ENCODE data around the gene MAPK13. TPM values are rescaled to one million over a fixed set of nuclear protein-coding genes. Genes with fewer than 3 reads are reported as not detected.

Gene MAPK13
- total and polyA plus RNA-seq, 4 donors: 1.9 to 17.2 (median 3.0) TPM

DNA sequence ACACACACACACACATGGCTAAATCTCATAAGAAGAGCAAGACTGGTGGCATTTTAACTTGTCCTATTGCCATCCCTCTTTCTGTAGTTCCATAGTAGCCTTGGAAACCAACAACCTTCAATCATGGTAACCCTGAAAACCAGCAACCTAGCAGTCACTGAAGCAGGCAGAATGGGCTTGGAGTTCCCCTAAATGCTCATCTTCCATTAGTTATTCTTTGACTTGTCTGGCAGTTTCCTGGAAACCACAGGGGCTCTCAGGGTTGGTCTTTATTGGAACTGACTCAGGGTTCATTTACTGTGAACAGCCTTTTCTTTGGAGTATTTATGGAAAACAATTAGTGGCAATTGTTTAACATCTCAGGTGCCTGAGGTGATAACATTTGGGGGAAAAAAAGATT is 46.9 kb downstream of the MAPK13 start:
- no peaks in the 10 kb centered on the region for H3K4me1 ChIP-seq (ENCODE audit: control insufficient read depth in 4 of 4, insufficient read depth in 4 of 4, low read length in 3 of 4)
- H3K36me3 ChIP-seq (ENCODE audit: control insufficient read depth in 4 of 4, insufficient read depth in 3 of 4, low read depth in 1 of 4, low read length in 3 of 4): no peaks in the 10 kb centered on the region
- H3K27ac ChIP-seq (ENCODE audit: low read depth in 1 of 2, low read length in 2 of 2): no peak overlapping the region
- H3K4me3 ChIP-seq (ENCODE audit: low read depth in 1 of 3, low read length in 3 of 3): no peak overlapping the region
- no peak for TF ChIP-seq JUND (IDR thresholded peaks at IDR 0.05)
- no peak for TF ChIP-seq EGR1 (IDR thresholded peaks at IDR 0.05; ENCODE audit: low read depth in 2 of 2)
- no peak for TF ChIP-seq RAD21 (IDR thresholded peaks at IDR 0.05)
- TF ChIP-seq, protein P1, sequence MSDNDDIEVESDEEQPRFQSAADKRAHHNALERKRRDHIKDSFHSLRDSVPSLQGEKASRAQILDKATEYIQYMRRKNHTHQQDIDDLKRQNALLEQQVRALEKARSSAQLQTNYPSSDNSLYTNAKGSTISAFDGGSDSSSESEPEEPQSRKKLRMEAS (IDR thresholded peaks at IDR 0.05): no peak
- H3K9ac ChIP-seq (ENCODE audit: low read depth in 1 of 2, low read length in 2 of 2): no peak overlapping the region
- no peak for DNase-seq (ENCODE audit: low spot score)
- no peaks in the 10 kb centered on the region for H3K9me3 ChIP-seq (ENCODE audit: control insufficient read depth in 4 of 4, low read length in 3 of 4)
- no peaks in the 10 kb centered on the region for H3K27me3 ChIP-seq (ENCODE audit: control insufficient read depth in 4 of 4, insufficient read depth in 4 of 4, low read length in 3 of 4)

DNA sequence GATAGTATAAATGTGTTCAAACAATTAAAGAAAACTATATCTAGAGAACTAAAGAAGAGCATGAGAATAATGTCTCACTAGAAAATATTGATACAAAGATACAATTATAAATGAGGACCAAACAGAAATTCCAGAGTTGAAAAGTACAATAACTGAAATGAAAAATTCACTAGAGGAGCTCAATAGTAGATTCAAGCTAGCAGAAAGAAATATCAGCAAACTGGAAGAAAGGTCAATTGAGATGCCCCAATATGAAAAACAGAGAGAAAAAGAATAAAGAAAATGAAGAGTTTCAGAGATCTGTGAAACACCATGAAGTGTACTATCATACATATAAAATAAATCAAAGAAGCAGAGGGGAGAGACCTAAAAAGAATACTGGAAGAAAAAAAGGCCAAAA is 48.2 kb downstream of the MAPK13 start:
- Histone ChIP-seq H3K36me3 (ENCODE audit: control insufficient read depth in 4 of 4, insufficient read depth in 3 of 4, low read depth in 1 of 4, low read length in 3 of 4) (no peaks in the 10 kb centered on the region), H3K9me3 (ENCODE audit: control insufficient read depth in 4 of 4, low read length in 3 of 4) (no peaks in the 10 kb centered on the region), H3K27ac (ENCODE audit: low read depth in 1 of 2, low read length in 2 of 2) (no peak overlapping the region), H3K4me1 (ENCODE audit: control insufficient read depth in 4 of 4, insufficient read depth in 4 of 4, low read length in 3 of 4) (no peaks in the 10 kb centered on the region), H3K27me3 (ENCODE audit: control insufficient read depth in 4 of 4, insufficient read depth in 4 of 4, low read length in 3 of 4) (no peaks in the 10 kb centered on the region), H3K4me3 (ENCODE audit: low read depth in 1 of 3, low read length in 3 of 3) (no peak overlapping the region), H3K9ac (ENCODE audit: low read depth in 1 of 2, low read length in 2 of 2) (no peak overlapping the region)
- no peak for DNase-seq (ENCODE audit: low spot score)
- TF ChIP-seq, protein P2, sequence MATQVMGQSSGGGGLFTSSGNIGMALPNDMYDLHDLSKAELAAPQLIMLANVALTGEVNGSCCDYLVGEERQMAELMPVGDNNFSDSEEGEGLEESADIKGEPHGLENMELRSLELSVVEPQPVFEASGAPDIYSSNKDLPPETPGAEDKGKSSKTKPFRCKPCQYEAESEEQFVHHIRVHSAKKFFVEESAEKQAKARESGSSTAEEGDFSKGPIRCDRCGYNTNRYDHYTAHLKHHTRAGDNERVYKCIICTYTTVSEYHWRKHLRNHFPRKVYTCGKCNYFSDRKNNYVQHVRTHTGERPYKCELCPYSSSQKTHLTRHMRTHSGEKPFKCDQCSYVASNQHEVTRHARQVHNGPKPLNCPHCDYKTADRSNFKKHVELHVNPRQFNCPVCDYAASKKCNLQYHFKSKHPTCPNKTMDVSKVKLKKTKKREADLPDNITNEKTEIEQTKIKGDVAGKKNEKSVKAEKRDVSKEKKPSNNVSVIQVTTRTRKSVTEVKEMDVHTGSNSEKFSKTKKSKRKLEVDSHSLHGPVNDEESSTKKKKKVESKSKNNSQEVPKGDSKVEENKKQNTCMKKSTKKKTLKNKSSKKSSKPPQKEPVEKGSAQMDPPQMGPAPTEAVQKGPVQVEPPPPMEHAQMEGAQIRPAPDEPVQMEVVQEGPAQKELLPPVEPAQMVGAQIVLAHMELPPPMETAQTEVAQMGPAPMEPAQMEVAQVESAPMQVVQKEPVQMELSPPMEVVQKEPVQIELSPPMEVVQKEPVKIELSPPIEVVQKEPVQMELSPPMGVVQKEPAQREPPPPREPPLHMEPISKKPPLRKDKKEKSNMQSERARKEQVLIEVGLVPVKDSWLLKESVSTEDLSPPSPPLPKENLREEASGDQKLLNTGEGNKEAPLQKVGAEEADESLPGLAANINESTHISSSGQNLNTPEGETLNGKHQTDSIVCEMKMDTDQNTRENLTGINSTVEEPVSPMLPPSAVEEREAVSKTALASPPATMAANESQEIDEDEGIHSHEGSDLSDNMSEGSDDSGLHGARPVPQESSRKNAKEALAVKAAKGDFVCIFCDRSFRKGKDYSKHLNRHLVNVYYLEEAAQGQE (IDR thresholded peaks at IDR 0.05): no peak
- TF ChIP-seq FOXA1 (IDR thresholded peaks at IDR 0.05) (no peak), FOXA2 (IDR thresholded peaks at IDR 0.05) (no peak), TAF1 (conservative IDR thresholded peaks at IDR 0.05) (no peak), RAD21 (IDR thresholded peaks at IDR 0.05) (no peak), GABPA (IDR thresholded peaks at IDR 0.05 in 1 of 2, conservative IDR thresholded peaks at IDR 0.05 in 1 of 2) (no peak), JUND (IDR thresholded peaks at IDR 0.05) (no peak), HNF4G (IDR thresholded peaks at IDR 0.05) (no peak), NR2F2 (IDR thresholded peaks at IDR 0.05) (no peak), EGR1 (IDR thresholded peaks at IDR 0.05; ENCODE audit: low read depth in 2 of 2) (no peak), SP1 (IDR thresholded peaks at IDR 0.05) (no peak), HNF4A (conservative IDR thresholded peaks at IDR 0.05) (no peak), YY1 (IDR thresholded peaks at IDR 0.05) (no peak), RXRA (IDR thresholded peaks at IDR 0.05) (no peak)
- TF ChIP-seq, protein P1 (IDR thresholded peaks at IDR 0.05): no peak
- TF ChIP-seq, protein P3, sequence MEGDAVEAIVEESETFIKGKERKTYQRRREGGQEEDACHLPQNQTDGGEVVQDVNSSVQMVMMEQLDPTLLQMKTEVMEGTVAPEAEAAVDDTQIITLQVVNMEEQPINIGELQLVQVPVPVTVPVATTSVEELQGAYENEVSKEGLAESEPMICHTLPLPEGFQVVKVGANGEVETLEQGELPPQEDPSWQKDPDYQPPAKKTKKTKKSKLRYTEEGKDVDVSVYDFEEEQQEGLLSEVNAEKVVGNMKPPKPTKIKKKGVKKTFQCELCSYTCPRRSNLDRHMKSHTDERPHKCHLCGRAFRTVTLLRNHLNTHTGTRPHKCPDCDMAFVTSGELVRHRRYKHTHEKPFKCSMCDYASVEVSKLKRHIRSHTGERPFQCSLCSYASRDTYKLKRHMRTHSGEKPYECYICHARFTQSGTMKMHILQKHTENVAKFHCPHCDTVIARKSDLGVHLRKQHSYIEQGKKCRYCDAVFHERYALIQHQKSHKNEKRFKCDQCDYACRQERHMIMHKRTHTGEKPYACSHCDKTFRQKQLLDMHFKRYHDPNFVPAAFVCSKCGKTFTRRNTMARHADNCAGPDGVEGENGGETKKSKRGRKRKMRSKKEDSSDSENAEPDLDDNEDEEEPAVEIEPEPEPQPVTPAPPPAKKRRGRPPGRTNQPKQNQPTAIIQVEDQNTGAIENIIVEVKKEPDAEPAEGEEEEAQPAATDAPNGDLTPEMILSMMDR (IDR thresholded peaks at IDR 0.05; ENCODE audit: low read depth, low read length, missing input control): no peak
- TF ChIP-seq, protein P4, sequence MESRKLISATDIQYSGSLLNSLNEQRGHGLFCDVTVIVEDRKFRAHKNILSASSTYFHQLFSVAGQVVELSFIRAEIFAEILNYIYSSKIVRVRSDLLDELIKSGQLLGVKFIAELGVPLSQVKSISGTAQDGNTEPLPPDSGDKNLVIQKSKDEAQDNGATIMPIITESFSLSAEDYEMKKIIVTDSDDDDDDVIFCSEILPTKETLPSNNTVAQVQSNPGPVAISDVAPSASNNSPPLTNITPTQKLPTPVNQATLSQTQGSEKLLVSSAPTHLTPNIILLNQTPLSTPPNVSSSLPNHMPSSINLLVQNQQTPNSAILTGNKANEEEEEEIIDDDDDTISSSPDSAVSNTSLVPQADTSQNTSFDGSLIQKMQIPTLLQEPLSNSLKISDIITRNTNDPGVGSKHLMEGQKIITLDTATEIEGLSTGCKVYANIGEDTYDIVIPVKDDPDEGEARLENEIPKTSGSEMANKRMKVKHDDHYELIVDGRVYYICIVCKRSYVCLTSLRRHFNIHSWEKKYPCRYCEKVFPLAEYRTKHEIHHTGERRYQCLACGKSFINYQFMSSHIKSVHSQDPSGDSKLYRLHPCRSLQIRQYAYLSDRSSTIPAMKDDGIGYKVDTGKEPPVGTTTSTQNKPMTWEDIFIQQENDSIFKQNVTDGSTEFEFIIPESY (IDR thresholded peaks at IDR 0.05): no peak

Data from liver (tissue), 9 donors.